Measurements from ENCODE around the gene KCNH8.

KCNH8 gene

GRCh38 chr3:19547665-19548464 lies 399.6 kb downstream of the KCNH8 start:
- no peak overlapping the region for H3K27ac ChIP-seq (replicated peaks; ENCODE audit: low read length)
- DNase-seq (ENCODE audit: low spot score): no peak
- H3K9me3 ChIP-seq (replicated peaks in 1 of 2; ENCODE audit: control insufficient read depth in 2 of 2, insufficient read depth in 1 of 2, low read depth in 1 of 2, low read length in 2 of 2): no peaks in the 10 kb centered on the region
- no peak overlapping the region for H2BK12ac ChIP-seq (ENCODE audit: low read length)
- no CpG with 5 or more reads among the region's 2 CpGs for WGBS, 2 donors (ENCODE audit: extremely low coverage in 2 of 2, insufficient read length in 2 of 2, insufficient replicate concordance in 1 of 2)
- no peak overlapping the region for H2AFZ ChIP-seq (ENCODE audit: low read length)
- no peak overlapping the region for H3K18ac ChIP-seq (ENCODE audit: low read length)
- no peaks in the 10 kb centered on the region for H3K36me3 ChIP-seq (replicated peaks in 1 of 2; ENCODE audit: control insufficient read depth in 2 of 2, insufficient read depth in 2 of 2, low read length in 2 of 2)
- no peak overlapping the region for H2AK5ac ChIP-seq (ENCODE audit: low read depth, low read length)
- peaks cover 0 to 3% of the 10 kb centered on the region in 2 donors for H3K4me1 ChIP-seq (ENCODE audit: control insufficient read depth in 2 of 2, insufficient read depth in 1 of 2, low read depth in 1 of 2, low read length in 2 of 2)
- no peaks in the 10 kb centered on the region for H3K79me1 ChIP-seq (ENCODE audit: low read depth, low read length)
- H3K14ac ChIP-seq (ENCODE audit: low read length): no peak overlapping the region
- H4K91ac ChIP-seq (ENCODE audit: low read depth, low read length, poor library complexity): no peak overlapping the region
- H3K4me3 ChIP-seq (ENCODE audit: low read length in 2 of 2): no peak overlapping the region
- no peak overlapping the region for H2BK120ac ChIP-seq (ENCODE audit: low read depth, low read length)
- no peak overlapping the region for H2BK15ac ChIP-seq (ENCODE audit: low read length)
- no peak overlapping the region for H3K4ac ChIP-seq (ENCODE audit: low read length)
- no peak overlapping the region for H3K23ac ChIP-seq (ENCODE audit: low read depth, low read length, poor library complexity)
- no peak overlapping the region for H2BK5ac ChIP-seq (ENCODE audit: low read length)
- no peak overlapping the region for H3K9ac ChIP-seq (ENCODE audit: low read depth, low read length, poor library complexity)
- H4K8ac ChIP-seq (ENCODE audit: low read depth, low read length): no peak overlapping the region
- no peak overlapping the region for H3K4me2 ChIP-seq (ENCODE audit: insufficient read depth, low read length, poor library complexity, severe bottlenecking)
- H3K27me3 ChIP-seq (ENCODE audit: control insufficient read depth in 3 of 3, insufficient read depth in 3 of 3, low read depth in 1 of 3, low read length in 3 of 3): no peaks in the 10 kb centered on the region

- Histone ChIP-seq H2BK12ac (ENCODE audit: low read length) (no peak overlapping the region), H2AK5ac (ENCODE audit: low read depth, low read length) (no peak overlapping the region), H2AFZ (ENCODE audit: low read length) (no peak overlapping the region), H3K4ac (ENCODE audit: low read length) (no peak overlapping the region), H4K91ac (ENCODE audit: low read depth, low read length, poor library complexity) (no peak overlapping the region), H3K9ac (ENCODE audit: low read depth, low read length, poor library complexity) (no peak overlapping the region), H3K14ac (ENCODE audit: low read length) (no peak overlapping the region), H3K27ac (replicated peaks; ENCODE audit: low read length) (no peak overlapping the region), H3K79me1 (ENCODE audit: low read depth, low read length) (no peaks in the 10 kb centered on the region), H3K18ac (ENCODE audit: low read length) (no peak overlapping the region), H3K27me3 (ENCODE audit: control insufficient read depth in 3 of 3, insufficient read depth in 3 of 3, low read depth in 1 of 3, low read length in 3 of 3) (no peaks in the 10 kb centered on the region), H2BK15ac (ENCODE audit: low read length) (no peak overlapping the region), H3K4me2 (ENCODE audit: insufficient read depth, low read length, poor library complexity, severe bottlenecking) (no peak overlapping the region), H2BK120ac (ENCODE audit: low read depth, low read length) (no peak overlapping the region), H3K36me3 (replicated peaks in 1 of 2; ENCODE audit: control insufficient read depth in 2 of 2, insufficient read depth in 2 of 2, low read length in 2 of 2) (no peaks in the 10 kb centered on the region), H3K4me3 (ENCODE audit: low read length in 2 of 2) (no peak overlapping the region), H4K8ac (ENCODE audit: low read depth, low read length) (no peak overlapping the region), H3K23ac (ENCODE audit: low read depth, low read length, poor library complexity) (no peak overlapping the region), H2BK5ac (ENCODE audit: low read length) (no peak overlapping the region), H3K4me1 (ENCODE audit: control insufficient read depth in 2 of 2, insufficient read depth in 1 of 2, low read depth in 1 of 2, low read length in 2 of 2) (no peaks in the 10 kb centered on the region), H3K9me3 (replicated peaks in 1 of 2; ENCODE audit: control insufficient read depth in 2 of 2, insufficient read depth in 1 of 2, low read depth in 1 of 2, low read length in 2 of 2) (peaks cover 0 to 2% of the 10 kb centered on the region in 2 donors)
- WGBS, 2 donors (ENCODE audit: extremely low coverage in 2 of 2, insufficient read length in 2 of 2, insufficient replicate concordance in 1 of 2): no CpG with 5 or more reads among the region's 4 CpGs
- no peak for DNase-seq (ENCODE audit: low spot score)
Observed at GRCh38 chr3:19559724-19560442, 411.6 kb downstream of the KCNH8 start.

DNA sequence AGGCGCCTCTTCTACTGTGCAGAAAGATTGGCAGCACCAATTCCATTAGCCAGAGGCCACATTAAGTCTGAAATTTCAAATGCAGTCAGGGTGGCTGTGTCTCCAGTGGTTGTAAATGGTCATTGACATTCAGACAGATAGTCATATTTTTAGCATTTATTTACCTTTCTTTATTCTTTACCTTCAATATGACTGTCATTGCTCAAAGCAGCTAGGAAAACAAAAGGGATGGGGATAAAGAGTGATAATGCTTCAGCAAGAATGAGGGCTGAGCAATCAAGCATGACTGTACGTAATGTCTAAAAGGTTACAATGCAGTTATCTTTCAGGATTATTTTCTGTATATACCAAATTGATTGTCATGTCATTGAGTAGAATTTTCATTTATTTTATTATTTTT lies 425.3 kb downstream of the KCNH8 start:
- Histone ChIP-seq H3K4me1 (ENCODE audit: control insufficient read depth in 2 of 2, insufficient read depth in 1 of 2, low read depth in 1 of 2, low read length in 2 of 2) (no peaks in the 10 kb centered on the region), H2BK12ac (ENCODE audit: low read length) (no peak overlapping the region), H3K4me3 (ENCODE audit: low read length in 2 of 2) (no peak overlapping the region), H3K9me3 (replicated peaks in 1 of 2; ENCODE audit: control insufficient read depth in 2 of 2, insufficient read depth in 1 of 2, low read depth in 1 of 2, low read length in 2 of 2) (no peaks in the 10 kb centered on the region), H3K18ac (ENCODE audit: low read length) (no peak overlapping the region), H4K91ac (ENCODE audit: low read depth, low read length, poor library complexity) (no peak overlapping the region), H2AFZ (ENCODE audit: low read length) (no peak overlapping the region), H3K23ac (ENCODE audit: low read depth, low read length, poor library complexity) (no peak overlapping the region), H2AK5ac (ENCODE audit: low read depth, low read length) (no peak overlapping the region), H3K4me2 (ENCODE audit: insufficient read depth, low read length, poor library complexity, severe bottlenecking) (no peak overlapping the region), H3K14ac (ENCODE audit: low read length) (no peak overlapping the region), H3K4ac (ENCODE audit: low read length) (no peak overlapping the region), H3K9ac (ENCODE audit: low read depth, low read length, poor library complexity) (no peak overlapping the region), H2BK5ac (ENCODE audit: low read length) (no peak overlapping the region), H4K8ac (ENCODE audit: low read depth, low read length) (no peak overlapping the region), H3K27ac (replicated peaks; ENCODE audit: low read length) (no peak overlapping the region), H3K36me3 (replicated peaks in 1 of 2; ENCODE audit: control insufficient read depth in 2 of 2, insufficient read depth in 2 of 2, low read length in 2 of 2) (no peaks in the 10 kb centered on the region), H2BK120ac (ENCODE audit: low read depth, low read length) (no peak overlapping the region), H3K79me1 (ENCODE audit: low read depth, low read length) (no peaks in the 10 kb centered on the region), H3K27me3 (ENCODE audit: control insufficient read depth in 3 of 3, insufficient read depth in 3 of 3, low read depth in 1 of 3, low read length in 3 of 3) (no peaks in the 10 kb centered on the region), H2BK15ac (ENCODE audit: low read length) (no peak overlapping the region)
- WGBS, 2 donors (ENCODE audit: extremely low coverage in 2 of 2, insufficient read length in 2 of 2, insufficient replicate concordance in 1 of 2): no CpG with 5 or more reads among the region's 2 CpGs
- DNase-seq (ENCODE audit: low spot score): no peak

DNA sequence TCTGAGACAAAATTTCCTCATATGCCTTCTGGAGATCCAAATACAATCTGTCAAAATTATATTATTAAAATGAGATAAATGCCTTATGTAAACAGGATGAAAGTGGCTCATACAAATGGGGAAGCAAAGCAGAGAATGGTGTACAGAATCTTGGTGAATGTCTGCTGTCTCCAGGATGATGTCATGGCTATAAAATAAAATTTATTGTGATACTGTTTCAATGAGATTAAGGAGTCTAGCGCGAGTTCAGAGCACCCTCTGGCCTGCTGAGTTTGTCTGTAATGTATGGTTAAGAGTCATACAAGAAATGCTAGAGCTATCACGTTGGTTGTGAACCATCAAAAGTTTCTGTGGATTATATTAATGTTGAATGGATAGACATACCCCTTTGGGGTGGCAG lies 426.0 kb downstream of the KCNH8 start:
- Histone ChIP-seq H3K4ac (ENCODE audit: low read length) (no peak overlapping the region), H2BK12ac (ENCODE audit: low read length) (no peak overlapping the region), H2AFZ (ENCODE audit: low read length) (no peak overlapping the region), H3K4me2 (ENCODE audit: insufficient read depth, low read length, poor library complexity, severe bottlenecking) (no peak overlapping the region), H4K8ac (ENCODE audit: low read depth, low read length) (no peak overlapping the region), H2AK5ac (ENCODE audit: low read depth, low read length) (no peak overlapping the region), H3K79me1 (ENCODE audit: low read depth, low read length) (no peaks in the 10 kb centered on the region), H3K4me1 (ENCODE audit: control insufficient read depth in 2 of 2, insufficient read depth in 1 of 2, low read depth in 1 of 2, low read length in 2 of 2) (no peaks in the 10 kb centered on the region), H2BK15ac (ENCODE audit: low read length) (no peak overlapping the region), H3K4me3 (ENCODE audit: low read length in 2 of 2) (no peak overlapping the region), H2BK120ac (ENCODE audit: low read depth, low read length) (no peak overlapping the region), H3K9me3 (replicated peaks in 1 of 2; ENCODE audit: control insufficient read depth in 2 of 2, insufficient read depth in 1 of 2, low read depth in 1 of 2, low read length in 2 of 2) (no peaks in the 10 kb centered on the region), H2BK5ac (ENCODE audit: low read length) (no peak overlapping the region), H3K27me3 (ENCODE audit: control insufficient read depth in 3 of 3, insufficient read depth in 3 of 3, low read depth in 1 of 3, low read length in 3 of 3) (no peaks in the 10 kb centered on the region), H3K9ac (ENCODE audit: low read depth, low read length, poor library complexity) (no peak overlapping the region), H3K18ac (ENCODE audit: low read length) (no peak overlapping the region), H3K23ac (ENCODE audit: low read depth, low read length, poor library complexity) (no peak overlapping the region), H3K27ac (replicated peaks; ENCODE audit: low read length) (no peak overlapping the region), H4K91ac (ENCODE audit: low read depth, low read length, poor library complexity) (no peak overlapping the region), H3K14ac (ENCODE audit: low read length) (no peak overlapping the region), H3K36me3 (replicated peaks in 1 of 2; ENCODE audit: control insufficient read depth in 2 of 2, insufficient read depth in 2 of 2, low read length in 2 of 2) (no peaks in the 10 kb centered on the region)
- no peak for DNase-seq (ENCODE audit: low spot score)
- WGBS, 2 donors (ENCODE audit: extremely low coverage in 2 of 2, insufficient read length in 2 of 2, insufficient replicate concordance in 1 of 2): no CpG with 5 or more reads among the region's 3 CpGs
